Astrocyte (in vitro differentiated cells and primary cell): ENCODE data around the gene CEP128.

ENCODE experiments used
- EZH2 ChIP-seq: IDR thresholded peaks from 2 replicates; pipeline ENCODE4 v1.6.1; 2012; ENCODE audit warnings: mild to moderate bottlenecking, low read length, inconsistent platforms; ENCODE audit not compliant: insufficient read depth
- TF ChIP-seq, protein P1 (sequence below): IDR thresholded peaks from 2 replicates; pipeline ENCODE4 v1.5.1; 2011; ENCODE audit warnings: low read depth, mild to moderate bottlenecking, inconsistent platforms, low read length, moderate library complexity; ENCODE audit not compliant: insufficient read depth

DNA sequence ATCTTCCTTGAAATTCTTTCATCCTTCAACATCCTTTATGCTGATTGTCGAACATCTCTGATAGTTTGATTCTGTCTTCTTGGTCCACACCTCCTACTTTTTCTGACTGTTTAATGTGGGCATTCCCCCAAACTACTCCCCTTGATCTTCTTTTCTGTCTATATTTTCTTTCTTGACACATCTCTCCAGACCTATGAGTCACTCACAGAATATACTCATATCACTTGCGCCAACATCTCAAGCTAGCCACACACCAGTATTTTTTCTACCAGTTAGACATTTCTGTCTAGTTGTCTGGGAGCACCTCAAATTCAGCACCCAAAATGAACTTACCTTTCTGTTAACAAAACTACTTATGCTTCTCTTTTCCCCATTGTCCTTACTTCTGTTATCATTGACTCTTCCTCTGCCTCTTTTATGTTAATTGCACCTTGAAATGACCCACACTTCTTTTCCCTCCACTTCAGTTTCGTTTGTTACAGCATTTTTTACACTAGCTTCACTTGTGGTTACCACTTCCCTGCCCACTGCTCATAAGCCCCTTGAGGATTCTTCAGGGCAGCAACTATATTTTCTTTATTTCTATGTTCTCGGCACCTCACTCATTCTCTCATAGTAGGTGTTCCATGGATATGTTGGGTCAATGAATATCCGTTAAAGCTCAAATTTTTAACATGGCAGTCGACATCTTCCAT lies 47.3 kb upstream of the CEP128 start:
- TF ChIP-seq, protein P1, sequence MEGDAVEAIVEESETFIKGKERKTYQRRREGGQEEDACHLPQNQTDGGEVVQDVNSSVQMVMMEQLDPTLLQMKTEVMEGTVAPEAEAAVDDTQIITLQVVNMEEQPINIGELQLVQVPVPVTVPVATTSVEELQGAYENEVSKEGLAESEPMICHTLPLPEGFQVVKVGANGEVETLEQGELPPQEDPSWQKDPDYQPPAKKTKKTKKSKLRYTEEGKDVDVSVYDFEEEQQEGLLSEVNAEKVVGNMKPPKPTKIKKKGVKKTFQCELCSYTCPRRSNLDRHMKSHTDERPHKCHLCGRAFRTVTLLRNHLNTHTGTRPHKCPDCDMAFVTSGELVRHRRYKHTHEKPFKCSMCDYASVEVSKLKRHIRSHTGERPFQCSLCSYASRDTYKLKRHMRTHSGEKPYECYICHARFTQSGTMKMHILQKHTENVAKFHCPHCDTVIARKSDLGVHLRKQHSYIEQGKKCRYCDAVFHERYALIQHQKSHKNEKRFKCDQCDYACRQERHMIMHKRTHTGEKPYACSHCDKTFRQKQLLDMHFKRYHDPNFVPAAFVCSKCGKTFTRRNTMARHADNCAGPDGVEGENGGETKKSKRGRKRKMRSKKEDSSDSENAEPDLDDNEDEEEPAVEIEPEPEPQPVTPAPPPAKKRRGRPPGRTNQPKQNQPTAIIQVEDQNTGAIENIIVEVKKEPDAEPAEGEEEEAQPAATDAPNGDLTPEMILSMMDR: no peak
- no peak for TF ChIP-seq EZH2
